SH-SY5Y (cell line): Measurements from ENCODE around the gene PPEF2.

Source experiments
- GATA2 ChIP-seq: IDR thresholded peaks from 2 replicates; pipeline ENCODE4 v1.6.1; 2011; ENCODE audit warnings: mild to moderate bottlenecking, low read depth, low read length
- GATA3 ChIP-seq: IDR thresholded peaks from 2 replicates; pipeline ENCODE4 v1.6.1; 2011; ENCODE audit warnings: low read depth, mild to moderate bottlenecking, low read length, moderate library complexity

DNA sequence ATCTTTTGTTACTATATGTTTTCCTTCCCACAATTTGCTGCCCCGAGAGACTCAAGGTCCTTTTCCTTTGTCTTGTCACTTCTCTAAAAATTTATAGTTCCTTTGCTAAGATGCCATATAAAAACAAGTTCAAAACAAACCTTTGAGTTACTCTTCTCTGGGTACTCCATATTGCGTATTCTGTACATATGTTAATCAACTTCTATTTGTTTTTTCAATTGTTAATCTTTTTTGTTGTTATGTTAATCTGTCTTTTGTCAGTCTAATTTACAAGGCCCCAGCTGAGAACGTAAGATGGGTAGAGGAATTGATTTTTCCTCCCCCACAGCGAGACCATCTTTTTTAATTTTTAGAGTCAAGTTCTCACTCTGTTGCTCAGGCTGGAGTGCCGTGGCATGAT, 7.2 kb upstream of the PPEF2 start:
- TF ChIP-seq GATA2, result no peak
- TF ChIP-seq GATA3, result no peak
